Erythroblast (primary cell): ENCODE measurements around the gene EPN2.

Experiments used
- DNase-seq, 2 experiments: peaks; one replicate each; lab custom pipeline; 2025; lab: John Stamatoyannopoulos, UW
- GATA1 ChIP-seq: IDR thresholded peaks from 2 replicates; pipeline ENCODE4 v1.6.1; 2011; ENCODE audit warnings: low read depth, mild to moderate bottlenecking, control low read depth, low read length, moderate library complexity
- POLR2A ChIP-seq: IDR thresholded peaks from 2 replicates; pipeline ENCODE4 v1.6.1; 2011; ENCODE audit warnings: mild to moderate bottlenecking, low read length

Gene EPN2

DNA sequence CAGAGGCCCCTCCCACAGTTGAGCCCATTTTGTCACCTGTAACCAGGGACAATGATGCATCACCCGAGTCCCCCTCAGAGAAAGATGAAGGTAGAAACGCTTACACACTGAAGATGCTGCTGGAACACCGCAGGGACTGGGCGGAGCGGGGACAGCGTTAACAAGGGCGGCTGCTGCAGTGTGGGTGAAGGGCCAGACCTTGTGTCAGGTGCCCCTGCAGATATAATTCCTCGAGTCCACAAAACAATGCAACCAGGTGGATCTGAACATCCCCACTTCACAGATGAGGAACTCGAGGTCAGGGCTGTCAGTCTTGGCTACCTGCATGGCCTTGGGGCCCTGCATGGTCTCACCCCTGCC is 134.8 kb downstream of the EPN2 start:
- no peak for TF ChIP-seq GATA1
- TF ChIP-seq POLR2A = no peak
- no peak for DNase-seq

DNA sequence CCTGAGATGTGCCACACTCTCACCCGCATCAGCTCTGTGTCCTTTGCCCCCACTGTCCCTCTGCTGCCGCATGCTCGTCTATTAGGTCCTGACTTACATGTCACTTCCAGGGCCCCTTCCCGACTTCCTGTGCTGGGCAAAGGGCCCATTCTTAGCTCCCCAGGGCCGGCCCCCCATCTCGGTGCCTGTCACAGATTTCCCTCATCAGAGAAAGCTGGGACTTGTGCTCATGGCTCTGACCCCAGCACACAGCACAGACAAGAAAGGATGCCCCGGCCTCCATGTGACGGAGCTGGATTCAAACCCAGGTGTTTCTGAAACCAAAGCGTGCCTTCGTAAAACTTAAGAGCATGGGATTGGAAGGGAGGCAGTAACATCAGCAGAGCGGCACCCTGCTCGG is 135.3 kb downstream of the EPN2 start:
- TF ChIP-seq POLR2A = no peak
- TF ChIP-seq GATA1 = no peak
- no peak for DNase-seq

DNA sequence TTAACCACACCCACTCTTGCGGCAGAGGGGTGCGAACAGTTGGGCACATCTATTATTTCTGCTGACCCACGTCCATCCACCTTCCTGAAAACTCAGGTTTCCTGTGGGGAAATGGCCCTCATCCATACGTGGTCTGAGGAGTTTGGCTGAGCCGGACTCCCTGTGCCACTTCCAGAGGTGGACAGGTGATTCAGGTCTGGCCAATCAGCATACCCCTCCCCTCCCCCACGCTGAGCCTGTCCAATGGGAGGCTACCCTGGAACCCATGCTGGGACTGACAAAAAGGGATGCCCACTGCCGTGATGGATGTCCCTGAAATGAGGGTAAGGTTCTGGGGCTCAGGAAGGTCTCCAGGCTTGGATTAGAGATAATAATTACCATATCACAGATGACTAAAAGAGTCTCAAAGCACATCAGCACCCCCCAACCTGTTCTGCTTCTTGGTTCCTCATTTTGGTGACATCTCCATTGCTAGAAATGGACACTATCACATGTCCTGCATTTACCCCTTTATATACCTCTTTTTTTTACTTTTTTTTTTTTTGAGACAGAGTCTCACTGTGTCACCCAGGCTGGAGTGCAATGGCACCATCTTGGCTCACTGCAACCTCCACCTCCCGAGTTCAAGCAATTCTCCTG is 135.8 kb downstream of the EPN2 start:
- no peak for DNase-seq
- TF ChIP-seq GATA1 (no peak), POLR2A (no peak)

DNA sequence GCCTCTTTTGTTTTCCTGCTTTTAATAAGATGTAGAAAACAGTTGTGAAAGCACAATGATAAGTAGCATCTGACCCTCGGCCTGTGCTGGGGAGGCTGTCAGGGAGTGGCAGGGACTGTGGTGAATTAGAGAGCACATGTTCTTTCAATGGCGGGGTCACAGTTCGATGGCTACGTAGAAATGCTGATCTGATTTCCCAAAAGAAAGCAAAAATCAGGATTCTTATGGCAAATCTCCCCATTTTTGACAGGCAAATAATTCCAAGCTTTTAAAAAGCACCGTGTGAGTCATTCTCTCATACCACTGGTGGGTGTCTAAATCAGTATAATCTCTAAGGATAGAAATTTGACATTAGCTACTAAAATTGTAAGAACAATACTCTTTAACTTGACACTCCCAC is 137.0 kb downstream of the EPN2 start:
- no peak for DNase-seq
- no peak for TF ChIP-seq GATA1
- no peak for TF ChIP-seq POLR2A

DNA sequence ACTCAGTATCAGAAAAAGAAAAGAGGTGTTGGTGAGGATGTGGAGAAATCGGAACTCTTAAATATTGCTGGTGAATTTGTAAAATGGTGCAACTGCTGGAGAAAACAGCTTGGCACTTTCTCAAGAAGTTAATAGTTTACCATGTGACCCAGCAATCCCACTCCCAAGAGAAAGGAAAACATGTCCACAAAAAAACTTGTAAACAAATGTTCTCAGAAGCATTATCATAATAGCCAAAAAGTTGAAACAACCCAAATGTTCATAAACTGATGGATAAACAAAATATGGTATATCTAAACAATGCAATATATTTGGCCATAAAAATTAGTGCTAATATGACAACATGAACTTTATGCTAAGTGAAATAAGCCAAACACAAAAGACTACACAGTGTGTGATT is 138.6 kb downstream of the EPN2 start:
- TF ChIP-seq POLR2A (no peak), GATA1 (no peak)
- no peak for DNase-seq

DNA sequence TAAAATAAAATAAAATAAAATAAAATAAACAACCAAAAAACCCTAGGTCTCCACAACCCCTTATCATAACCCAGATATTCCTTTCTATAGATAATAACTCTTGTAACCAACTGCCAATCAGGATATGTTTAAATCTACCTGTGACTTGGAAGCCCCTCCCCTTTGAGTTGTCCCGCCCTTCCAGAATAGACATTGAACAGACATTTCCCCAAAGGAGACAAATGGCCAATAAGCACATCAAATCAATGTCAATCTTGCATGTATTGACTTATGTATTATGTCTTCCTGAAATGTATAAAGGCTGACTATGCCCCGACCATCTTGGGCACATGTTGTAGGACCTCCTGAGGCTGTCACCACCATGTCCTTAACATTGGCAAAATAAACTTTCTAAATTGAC is 139.6 kb downstream of the EPN2 start:
- no peak for TF ChIP-seq POLR2A
- peak; percentile 22 to 38 for DNase-seq

DNA sequence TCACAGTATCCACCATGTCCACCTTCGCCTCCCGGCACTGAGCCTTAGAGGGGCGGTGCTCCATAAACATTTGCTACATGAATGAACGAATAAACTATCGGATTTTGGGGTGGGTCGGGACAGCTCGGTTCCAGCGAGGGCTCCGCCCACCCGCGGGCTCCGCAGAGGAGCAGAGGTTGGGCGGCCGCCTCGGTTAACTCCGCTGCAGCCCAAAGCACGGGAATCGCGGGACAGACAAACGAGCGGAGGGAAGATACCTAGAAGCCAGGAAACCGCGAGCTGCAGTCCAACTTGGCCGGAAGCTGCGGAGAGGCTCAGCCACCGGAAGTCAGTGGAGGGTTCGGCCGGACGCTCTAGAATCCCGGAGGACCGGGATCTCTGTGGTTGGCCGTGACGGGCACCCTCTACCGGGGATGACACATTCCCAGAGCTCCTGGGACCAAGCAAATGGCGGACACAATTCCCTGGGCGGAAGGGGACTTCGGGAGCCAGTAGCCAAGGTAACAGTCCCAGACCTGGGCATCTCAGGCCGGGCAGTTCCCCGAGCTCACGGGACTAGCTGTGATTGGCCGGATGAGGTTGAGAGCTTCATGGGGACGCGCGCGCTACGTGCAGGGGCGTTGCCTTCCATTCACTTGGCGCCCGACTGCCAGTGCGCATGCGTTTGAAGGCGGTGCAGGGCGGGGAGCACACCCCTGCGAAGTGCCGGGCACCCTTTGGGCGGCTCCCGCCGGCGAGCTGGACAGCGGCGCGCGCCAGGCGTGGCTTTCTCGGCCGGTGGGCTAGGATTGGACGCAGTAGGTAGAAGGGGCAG is 140.6 kb downstream of the EPN2 start:
- DNase-seq = peak; percentile 99
- peak; percentile 86 for TF ChIP-seq POLR2A
- no peak for TF ChIP-seq GATA1

DNA sequence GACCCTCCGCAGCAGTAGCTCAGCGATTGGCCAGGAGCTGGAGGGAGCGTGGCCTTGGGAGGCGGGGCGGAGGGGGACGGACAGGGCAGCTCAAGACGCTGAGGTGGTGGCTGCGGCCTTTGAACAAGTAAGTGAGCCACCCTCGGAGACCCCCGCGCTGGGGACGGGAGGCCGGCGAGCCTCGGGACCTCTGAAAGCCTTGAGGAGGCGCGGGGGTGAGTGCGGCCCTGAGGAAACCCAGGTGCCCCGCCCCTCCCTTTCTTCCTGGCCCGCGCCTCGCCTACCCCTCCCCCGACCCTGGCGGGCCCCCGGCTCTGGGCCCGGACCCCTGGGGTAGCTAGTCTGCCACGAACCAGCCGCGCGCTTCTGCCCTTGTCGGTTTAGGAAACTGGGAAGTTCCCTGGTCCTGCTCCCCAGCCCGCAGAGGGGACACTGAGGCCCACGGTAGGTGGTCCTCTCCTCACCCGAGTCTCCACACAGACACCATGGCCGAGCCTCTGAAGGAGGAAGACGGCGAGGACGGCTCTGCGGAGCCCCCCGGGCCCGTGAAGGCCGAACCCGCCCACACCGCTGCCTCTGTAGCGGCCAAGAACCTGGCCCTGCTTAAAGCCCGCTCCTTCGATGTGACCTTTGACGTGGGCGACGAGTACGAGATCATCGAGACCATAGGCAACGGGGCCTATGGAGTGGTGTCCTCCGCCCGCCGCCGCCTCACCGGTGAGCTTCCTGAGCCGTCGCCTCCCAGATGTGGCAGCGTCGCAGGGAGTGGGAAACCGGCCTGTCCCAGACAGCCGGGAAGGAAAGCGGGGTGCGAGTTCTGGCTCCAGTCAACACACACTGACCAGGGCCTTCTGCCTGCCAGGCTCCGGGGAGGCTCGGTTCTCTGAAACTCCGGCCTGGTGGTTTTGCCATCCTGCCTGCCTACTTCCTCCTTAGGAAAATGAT is 141.5 kb downstream of the EPN2 start, which contains the start of gene MAPK7:
TSS of gene MAPK7 (plus strand) at position 83 of the 945 bp plus-strand sequence. CDS start at position 486, 403 bp downstream.
- TF ChIP-seq POLR2A (no peak), GATA1 (no peak)
- peak in 1 of 2 experiments; percentile 57 for DNase-seq

DNA sequence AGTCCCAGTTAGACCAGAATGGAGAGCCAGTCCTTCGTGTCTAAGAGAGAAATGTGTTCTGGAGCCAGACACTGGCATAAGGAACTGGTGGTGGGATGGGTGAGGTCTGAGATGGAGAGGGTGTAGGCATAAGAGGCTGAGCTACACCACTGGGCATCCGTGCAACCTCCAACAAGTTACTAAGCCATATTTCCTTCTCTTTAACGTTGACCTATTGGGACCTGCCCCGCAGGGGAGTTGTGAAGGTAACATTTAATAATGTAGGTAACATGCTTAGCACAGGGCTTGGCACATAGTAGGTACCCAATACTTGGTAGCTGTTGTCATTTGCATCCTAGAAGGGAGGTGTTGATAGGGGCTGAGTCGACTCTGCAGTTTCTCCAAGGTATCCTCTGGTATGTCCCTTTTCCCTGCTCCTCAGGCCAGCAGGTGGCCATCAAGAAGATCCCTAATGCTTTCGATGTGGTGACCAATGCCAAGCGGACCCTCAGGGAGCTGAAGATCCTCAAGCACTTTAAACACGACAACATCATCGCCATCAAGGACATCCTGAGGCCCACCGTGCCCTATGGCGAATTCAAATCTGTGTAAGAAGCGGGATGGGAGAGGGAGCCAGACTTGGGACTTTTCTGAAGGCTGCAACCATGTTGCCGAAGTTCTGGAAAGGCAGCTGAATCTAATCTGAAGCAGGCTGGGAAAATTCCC is 142.3 kb downstream of the EPN2 start:
- TF ChIP-seq GATA1 = no peak
- TF ChIP-seq POLR2A = no peak
- DNase-seq = no peak

DNA sequence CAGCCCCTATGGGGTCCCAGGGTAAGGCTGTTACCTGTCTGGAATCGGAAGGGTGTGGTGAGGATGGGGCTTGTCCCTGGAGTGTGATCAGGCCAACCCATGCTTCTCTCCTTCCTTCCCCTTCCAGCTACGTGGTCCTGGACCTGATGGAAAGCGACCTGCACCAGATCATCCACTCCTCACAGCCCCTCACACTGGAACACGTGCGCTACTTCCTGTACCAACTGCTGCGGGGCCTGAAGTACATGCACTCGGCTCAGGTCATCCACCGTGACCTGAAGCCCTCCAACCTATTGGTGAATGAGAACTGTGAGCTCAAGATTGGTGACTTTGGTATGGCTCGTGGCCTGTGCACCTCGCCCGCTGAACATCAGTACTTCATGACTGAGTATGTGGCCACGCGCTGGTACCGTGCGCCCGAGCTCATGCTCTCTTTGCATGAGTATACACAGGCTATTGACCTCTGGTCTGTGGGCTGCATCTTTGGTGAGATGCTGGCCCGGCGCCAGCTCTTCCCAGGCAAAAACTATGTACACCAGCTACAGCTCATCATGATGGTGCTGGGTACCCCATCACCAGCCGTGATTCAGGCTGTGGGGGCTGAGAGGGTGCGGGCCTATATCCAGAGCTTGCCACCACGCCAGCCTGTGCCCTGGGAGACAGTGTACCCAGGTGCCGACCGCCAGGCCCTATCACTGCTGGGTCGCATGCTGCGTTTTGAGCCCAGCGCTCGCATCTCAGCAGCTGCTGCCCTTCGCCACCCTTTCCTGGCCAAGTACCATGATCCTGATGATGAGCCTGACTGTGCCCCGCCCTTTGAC is 143.5 kb downstream of the EPN2 start:
- no peak for DNase-seq
- TF ChIP-seq GATA1 (no peak), POLR2A (no peak)

DNA sequence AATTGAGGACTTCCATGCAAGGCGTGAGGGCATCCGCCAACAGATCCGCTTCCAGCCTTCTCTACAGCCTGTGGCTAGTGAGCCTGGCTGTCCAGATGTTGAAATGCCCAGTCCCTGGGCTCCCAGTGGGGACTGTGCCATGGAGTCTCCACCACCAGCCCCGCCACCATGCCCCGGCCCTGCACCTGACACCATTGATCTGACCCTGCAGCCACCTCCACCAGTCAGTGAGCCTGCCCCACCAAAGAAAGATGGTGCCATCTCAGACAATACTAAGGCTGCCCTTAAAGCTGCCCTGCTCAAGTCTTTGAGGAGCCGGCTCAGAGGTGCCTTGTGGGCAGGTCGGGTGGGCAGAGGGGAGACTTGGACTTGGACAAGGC is 144.2 kb downstream of the EPN2 start:
- no peak for DNase-seq
- TF ChIP-seq GATA1 (no peak), POLR2A (no peak)

DNA sequence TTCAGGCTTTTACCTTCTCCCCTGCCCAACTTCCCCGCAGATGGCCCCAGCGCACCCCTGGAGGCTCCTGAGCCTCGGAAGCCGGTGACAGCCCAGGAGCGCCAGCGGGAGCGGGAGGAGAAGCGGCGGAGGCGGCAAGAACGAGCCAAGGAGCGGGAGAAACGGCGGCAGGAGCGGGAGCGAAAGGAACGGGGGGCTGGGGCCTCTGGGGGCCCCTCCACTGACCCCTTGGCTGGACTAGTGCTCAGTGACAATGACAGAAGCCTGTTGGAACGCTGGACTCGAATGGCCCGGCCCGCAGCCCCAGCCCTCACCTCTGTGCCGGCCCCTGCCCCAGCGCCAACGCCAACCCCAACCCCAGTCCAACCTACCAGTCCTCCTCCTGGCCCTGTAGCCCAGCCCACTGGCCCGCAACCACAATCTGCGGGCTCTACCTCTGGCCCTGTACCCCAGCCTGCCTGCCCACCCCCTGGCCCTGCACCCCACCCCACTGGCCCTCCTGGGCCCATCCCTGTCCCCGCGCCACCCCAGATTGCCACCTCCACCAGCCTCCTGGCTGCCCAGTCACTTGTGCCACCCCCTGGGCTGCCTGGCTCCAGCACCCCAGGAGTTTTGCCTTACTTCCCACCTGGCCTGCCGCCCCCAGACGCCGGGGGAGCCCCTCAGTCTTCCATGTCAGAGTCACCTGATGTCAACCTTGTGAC is 144.7 kb downstream of the EPN2 start:
- TF ChIP-seq POLR2A = no peak
- no peak for TF ChIP-seq GATA1
- DNase-seq = no peak
